DOHH2 (cell line): ENCODE results near the gene GPN2.

Experiments
- EZH2phosphoT487 ChIP-seq: fragments of 200-600 bp; sonication (generic); IDR thresholded peaks from 2 replicates; pipeline ENCODE4 v1.6.1; 2017; ENCODE audit warnings: borderline replicate concordance, mild to moderate bottlenecking, antibody characterized with exemption, low read length, moderate library complexity, mixed read lengths
- TF ChIP-seq, protein P1 (sequence below): fragments of 200-600 bp; sonication (generic); IDR thresholded peaks from one replicate; pipeline ENCODE4 v1.5.1; 2014; ENCODE audit warnings: antibody characterized with exemption, mild to moderate bottlenecking, low read depth, low read length; ENCODE audit not compliant: poor library complexity, severe bottlenecking

DNA sequence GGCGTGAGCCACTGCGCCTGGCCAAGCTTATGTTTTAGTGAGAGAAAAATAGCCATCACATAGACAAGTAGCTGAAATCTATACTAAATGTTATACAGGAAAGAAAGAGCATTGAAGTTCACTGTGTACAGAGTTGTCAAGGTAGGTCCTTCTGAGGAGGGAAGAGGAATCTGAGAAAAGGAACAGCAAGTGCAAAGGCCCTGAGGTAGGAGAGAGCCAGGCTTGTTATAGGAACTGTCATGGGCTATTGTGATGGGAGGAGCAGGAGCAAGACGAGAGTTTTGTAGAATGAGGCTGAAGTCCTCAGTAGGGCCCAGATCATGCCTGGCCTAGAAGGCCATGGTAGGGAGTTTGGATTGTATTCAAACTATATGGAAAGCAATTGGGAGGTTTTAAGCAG lies 59.0 kb downstream of the GPN2 start:
- TF ChIP-seq, protein P1, sequence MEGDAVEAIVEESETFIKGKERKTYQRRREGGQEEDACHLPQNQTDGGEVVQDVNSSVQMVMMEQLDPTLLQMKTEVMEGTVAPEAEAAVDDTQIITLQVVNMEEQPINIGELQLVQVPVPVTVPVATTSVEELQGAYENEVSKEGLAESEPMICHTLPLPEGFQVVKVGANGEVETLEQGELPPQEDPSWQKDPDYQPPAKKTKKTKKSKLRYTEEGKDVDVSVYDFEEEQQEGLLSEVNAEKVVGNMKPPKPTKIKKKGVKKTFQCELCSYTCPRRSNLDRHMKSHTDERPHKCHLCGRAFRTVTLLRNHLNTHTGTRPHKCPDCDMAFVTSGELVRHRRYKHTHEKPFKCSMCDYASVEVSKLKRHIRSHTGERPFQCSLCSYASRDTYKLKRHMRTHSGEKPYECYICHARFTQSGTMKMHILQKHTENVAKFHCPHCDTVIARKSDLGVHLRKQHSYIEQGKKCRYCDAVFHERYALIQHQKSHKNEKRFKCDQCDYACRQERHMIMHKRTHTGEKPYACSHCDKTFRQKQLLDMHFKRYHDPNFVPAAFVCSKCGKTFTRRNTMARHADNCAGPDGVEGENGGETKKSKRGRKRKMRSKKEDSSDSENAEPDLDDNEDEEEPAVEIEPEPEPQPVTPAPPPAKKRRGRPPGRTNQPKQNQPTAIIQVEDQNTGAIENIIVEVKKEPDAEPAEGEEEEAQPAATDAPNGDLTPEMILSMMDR: no peak
- no peak for TF ChIP-seq EZH2phosphoT487
